Stimulated activated CD8-positive, alpha-beta memory T cell treated with anti-CD3 and anti-CD28 coated beads, Interleukin-4, amount 100 ng/mL, for 4 hours (primary cell): ENCODE results near the gene NXPE2.
"Not testable (repeated sequence)": the region's sequence is repeated elsewhere in the genome, so short reads cannot be mapped to it uniquely, and the experiment has no call there.

ENCODE experiments used
- DNase-seq, 2 donors: peaks; one replicate each; pipeline ENCODE4 v3.0.0-alpha.2; 2020; ENCODE audit warnings: low read depth in 2 of 2, low spot score in 1 of 2

The NXPE2 gene

GRCh38 chr11:114678125-114679036, at the start of gene NXPE2:
NXPE2 (plus strand) TSS chr11:114678527; CDS start chr11:114678576, 49 bp downstream.
- no peak for DNase-seq

- DNase-seq, result not testable (repeated sequence)
These were observed 46.8 kb upstream of the NXPE2 start for GRCh38 chr11:114631445-114631965.

- not testable (repeated sequence) for DNase-seq
These were observed 38.9 kb upstream of the NXPE2 start for GRCh38 chr11:114639440-114639839.

GRCh38 chr11:114650661-114651060, 27.7 kb upstream of the NXPE2 start:
- no peak for DNase-seq

- no peak for DNase-seq
These were observed 27.1 kb upstream of the NXPE2 start for GRCh38 chr11:114651145-114651718.

- no peak for DNase-seq
These were observed 25.2 kb upstream of the NXPE2 start for GRCh38 chr11:114653148-114653547.

- DNase-seq, result no peak
These were observed 13.7 kb upstream of the NXPE2 start for GRCh38 chr11:114664641-114665040.

GRCh38 chr11:114666760-114667159, 11.6 kb upstream of the NXPE2 start:
- no peak for DNase-seq

GRCh38 chr11:114668109-114668508, 10.2 kb upstream of the NXPE2 start:
- DNase-seq, result no peak

GRCh38 chr11:114673661-114674060, 4.7 kb upstream of the NXPE2 start:
- DNase-seq, result no peak

GRCh38 chr11:114679505-114679904, 1.2 kb downstream of the NXPE2 start:
- no peak for DNase-seq

- no peak for DNase-seq
These were observed 4.7 kb downstream of the NXPE2 start for GRCh38 chr11:114683007-114683406.

- no peak for DNase-seq
These were observed 6.3 kb downstream of the NXPE2 start for GRCh38 chr11:114684636-114685035.

GRCh38 chr11:114685097-114685496, 6.8 kb downstream of the NXPE2 start:
- no peak for DNase-seq

GRCh38 chr11:114705280-114706024, 27.1 kb downstream of the NXPE2 start:
- DNase-seq, result no peak

GRCh38 chr11:114709960-114710359, 31.6 kb downstream of the NXPE2 start:
- DNase-seq, result no peak

- DNase-seq, result no peak
These were observed 35.4 kb downstream of the NXPE2 start for GRCh38 chr11:114713756-114714155.

- no peak for DNase-seq
These were observed 41.2 kb downstream of the NXPE2 start for GRCh38 chr11:114719562-114719961.

- no peak for DNase-seq
These were observed 46.7 kb downstream of the NXPE2 start for GRCh38 chr11:114724916-114725524.

GRCh38 chr11:114725623-114726022, 47.3 kb downstream of the NXPE2 start:
- DNase-seq, result no peak

GRCh38 chr11:114736806-114737205, 58.5 kb downstream of the NXPE2 start:
- DNase-seq, result no peak
